Stimulated activated CD8-positive, alpha-beta memory T cell treated with anti-CD3 and anti-CD28 coated beads, Interleukin-2, amount 100 ng/mL, for 48 hours (primary cell): ENCODE results near the gene SDSL.

Experiments used
- DNase-seq, 2 donors: peaks; one replicate each; pipeline ENCODE4 v3.0.0-alpha.2; 2020; ENCODE audit warnings: low read depth in 2 of 2

The SDSL gene

GRCh38 chr12:113422030-113422885 lies at the start of gene SDSL:
TSS of gene SDSL (plus strand) at chr12:113422380. CDS start at chr12:113427983, 5,603 bp downstream.
- peak; percentile 20 to 23 for DNase-seq

- no peak for DNase-seq
Measured at GRCh38 chr12:113373440-113373839, 48.7 kb upstream of the SDSL start.

DNA sequence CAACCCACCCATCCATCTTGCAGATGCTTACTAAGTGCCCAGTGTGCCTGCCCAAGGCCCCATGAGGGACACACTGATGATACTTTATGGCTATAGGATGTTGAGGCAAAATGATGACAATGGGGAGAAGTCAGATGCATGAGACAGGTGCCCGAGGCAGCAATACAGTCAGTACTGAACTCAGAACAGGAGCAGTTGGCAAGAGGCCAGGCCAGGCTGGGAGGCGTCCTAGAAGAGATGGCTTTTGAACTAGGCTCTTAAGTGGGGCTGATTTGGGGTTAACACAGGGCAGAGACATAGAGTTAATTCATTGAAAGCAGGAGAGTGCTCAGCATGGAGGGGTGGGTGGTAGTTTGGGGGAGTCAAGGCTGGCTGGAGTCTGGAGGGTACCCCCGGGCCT lies 48.2 kb upstream of the SDSL start:
- DNase-seq, result no peak

- DNase-seq, result no peak
Measured at GRCh38 chr12:113374823-113375428, 47.3 kb upstream of the SDSL start.

DNA sequence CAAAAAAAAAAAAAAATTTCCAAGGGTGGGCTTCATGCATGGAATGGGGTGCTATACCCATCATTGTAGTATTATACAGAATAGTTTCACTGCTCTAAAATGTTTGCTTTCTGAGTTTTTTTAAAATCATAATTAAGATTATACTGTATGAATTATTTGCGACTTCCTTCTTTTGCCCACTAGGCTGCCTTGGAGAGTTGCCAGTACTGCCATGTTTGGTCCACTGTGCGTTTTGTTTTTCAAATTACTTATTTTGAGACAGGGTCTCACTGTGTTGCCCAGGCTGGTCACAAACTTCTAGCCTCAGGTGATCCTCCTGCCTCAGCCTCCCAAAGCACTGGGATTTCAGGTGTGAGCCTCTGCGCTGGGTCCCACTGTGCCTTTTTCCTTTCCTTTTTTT lies 43.9 kb upstream of the SDSL start:
- no peak for DNase-seq

GRCh38 chr12:113381220-113381619 lies 41.0 kb upstream of the SDSL start:
- DNase-seq, result no peak

DNA sequence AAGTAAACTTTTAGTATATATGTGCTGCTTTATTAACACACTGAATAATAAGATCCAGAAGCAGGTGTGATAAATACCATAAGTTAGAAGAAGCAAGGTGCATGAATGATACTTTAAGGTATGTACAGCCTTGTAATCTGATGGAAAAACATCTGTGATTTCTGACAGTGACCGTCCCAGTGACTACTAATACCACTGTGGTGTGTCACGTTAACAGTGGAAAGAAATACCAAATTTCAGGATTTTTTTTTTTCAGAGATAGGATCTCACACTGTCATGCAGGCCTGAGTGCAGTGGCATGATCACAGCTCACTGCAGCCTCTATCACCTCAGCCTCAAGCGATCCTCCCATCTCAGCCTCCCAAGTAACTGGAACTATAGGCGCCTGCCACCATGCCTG lies 40.0 kb upstream of the SDSL start:
- no peak for DNase-seq

DNA sequence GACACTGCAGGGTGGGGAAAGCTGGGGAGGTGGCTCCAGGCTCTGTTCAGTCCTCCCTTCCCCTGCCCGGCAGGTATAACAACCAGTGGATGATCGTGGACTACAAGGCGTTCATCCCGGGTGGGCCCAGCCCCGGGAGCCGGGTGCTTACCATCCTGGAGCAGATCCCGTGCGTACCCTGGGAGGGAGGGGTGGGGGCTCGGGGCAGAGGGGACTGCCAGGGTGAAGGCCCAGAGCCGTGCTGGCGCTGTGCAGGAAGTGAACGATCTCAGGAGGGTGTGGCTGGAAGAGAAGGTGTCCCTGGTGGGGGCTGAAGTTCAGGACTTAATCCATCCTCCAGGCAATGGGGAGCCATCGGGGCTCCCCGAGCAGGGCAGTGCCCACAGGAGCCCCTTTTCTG lies 37.4 kb upstream of the SDSL start:
- DNase-seq, result no peak

GRCh38 chr12:113385282-113385882 lies 36.8 kb upstream of the SDSL start:
- no peak for DNase-seq

DNA sequence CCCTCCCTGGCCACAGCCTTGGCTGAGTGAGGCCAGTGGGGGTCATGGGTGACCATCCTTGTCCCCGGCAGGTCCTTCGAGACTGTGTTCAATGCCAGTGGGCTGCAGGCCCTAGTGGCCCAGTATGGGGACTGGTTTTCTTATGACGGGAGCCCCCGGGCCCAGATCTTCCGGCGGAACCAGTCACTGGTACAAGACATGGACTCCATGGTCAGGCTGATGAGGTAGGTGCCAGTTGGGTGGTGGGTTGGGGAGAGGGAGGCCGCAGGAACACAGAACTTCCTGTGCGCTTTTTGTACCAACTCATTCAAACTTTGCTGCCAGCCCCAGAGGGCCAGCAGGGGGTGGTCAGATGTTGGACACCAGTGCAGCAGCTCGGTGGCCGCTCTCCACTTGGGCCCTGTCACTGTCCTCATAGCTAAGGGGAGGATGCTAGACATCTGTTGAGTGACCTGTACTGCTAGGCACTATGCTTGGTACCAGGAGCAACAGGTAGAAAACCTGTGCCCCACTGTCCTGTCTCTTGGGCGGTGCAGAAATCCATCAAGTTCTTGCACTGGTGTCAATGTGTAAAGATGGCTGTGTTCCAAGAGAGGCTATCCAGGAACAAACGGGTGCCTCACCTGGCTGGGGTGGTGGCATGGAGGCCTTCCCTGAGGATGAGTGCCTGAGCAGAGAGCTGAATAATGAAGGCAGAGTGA lies 35.2 kb upstream of the SDSL start:
- no peak for DNase-seq

DNA sequence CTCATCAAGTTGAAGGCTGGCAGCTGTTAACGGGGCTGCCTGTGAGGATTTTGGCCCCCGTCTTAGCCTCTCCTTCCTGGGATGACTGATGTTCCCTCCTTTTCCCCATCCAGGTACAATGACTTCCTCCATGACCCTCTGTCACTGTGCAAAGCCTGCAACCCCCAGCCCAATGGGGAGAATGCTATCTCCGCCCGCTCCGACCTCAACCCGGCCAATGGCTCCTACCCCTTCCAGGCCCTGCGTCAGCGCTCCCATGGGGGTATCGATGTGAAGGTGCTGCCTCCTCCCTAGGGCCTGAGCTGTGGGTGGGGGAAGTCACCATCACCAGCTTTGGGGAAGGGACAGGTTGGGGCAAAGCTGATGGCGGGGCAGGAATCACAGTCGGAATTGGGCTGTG lies 34.5 kb upstream of the SDSL start:
- DNase-seq, result no peak

- no peak for DNase-seq
Measured at GRCh38 chr12:113388351-113388750, 33.8 kb upstream of the SDSL start.

- no peak for DNase-seq
Measured at GRCh38 chr12:113390064-113391043, 31.8 kb upstream of the SDSL start.

- DNase-seq, result no peak
Measured at GRCh38 chr12:113391145-113391544, 31.0 kb upstream of the SDSL start.

DNA sequence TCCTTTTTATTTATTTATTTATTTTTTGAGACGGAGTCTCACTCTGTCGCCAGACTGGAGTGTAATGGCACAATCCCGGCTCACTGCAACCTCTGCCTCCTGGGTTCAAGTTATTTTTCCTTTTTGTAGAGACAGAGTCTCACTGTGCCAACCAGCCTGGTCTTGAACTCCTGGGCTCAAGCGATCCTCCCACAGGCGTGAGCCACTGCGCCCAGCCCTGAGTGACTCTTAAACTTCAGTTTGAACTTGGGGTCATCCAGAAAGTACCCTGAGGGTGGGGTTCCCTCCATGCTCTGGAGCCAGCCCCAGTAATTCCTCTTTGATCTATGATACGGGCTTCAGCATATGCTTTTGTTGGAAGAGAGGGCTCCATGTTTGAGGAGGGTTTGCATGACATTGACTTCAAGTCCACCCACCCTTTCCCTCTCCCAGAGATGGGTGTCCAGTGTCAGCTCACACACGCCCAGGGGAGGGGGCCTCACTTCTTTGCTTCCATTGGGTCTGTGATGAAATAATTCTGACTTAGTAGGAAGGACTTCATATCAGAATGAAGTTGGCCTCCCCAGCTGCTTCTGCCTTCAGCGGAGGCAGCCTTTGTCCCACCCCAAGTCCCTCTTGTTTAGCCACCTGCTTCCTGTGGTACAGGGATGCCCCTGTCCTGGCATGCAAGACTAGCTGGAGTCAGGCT lies 30.4 kb upstream of the SDSL start:
- no peak for DNase-seq

DNA sequence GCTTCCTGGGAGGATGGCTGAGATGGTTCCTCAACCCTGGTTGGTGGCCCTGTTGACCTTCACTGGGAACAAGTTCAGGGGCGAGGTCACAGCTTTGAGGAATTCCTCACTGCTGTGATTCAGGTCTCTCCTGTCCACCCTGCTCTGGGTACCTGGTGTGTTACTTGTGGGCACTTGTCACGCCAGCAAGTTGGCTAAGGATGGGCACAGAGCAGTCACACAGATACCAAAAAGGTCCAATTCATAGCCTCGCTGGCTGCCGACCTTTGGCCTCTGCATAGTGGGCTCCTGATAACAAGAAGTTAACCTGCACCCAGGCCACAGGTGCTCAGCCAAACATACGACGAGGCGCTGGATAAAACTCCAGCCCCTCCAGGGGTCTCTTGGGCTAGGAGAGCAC lies 29.7 kb upstream of the SDSL start:
- no peak for DNase-seq

GRCh38 chr12:113392988-113393579 lies 29.1 kb upstream of the SDSL start:
- DNase-seq, result peak in 1 of 2 donors; percentile 1

DNA sequence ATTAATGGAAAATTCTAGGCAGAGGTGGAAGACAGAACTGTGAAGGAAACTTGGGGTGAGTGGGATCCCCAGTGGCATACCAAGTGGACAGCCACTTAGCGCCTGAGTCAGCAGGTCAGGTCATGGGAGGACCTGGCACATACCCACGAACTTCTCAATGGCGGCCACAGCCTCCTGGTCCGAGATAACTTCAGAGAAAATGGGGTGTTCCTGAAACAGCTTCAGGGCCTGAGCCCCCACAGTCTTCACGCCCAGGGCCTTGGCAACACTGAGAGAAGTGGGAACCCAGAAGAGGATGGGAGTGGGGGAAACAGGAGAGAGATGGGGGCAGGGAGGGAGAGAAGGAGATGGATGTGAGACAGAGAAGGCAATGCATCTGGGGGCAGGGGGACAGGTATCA lies 28.4 kb upstream of the SDSL start:
- DNase-seq, result no peak

DNA sequence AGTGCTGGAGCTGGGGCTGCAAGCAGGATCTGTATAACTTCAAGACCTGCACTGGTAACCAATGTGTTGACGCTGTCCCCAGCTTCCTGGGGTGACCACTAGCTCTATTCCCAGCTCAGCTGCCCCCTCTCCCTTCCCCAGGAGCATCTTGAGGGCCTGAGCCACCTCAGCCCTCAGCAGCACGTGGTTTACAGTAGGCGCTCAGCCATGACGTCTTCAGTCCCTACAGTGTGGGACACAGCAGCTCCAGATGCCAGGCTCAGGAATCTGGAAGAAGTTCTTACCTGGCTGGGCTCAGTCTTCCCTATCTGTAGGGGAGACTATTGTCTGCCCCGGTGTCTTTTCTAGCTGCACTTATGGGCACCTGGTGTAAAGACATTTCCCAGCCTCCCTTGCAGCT lies 27.1 kb upstream of the SDSL start:
- DNase-seq, result no peak

GRCh38 chr12:113396200-113396599 lies 26.0 kb upstream of the SDSL start:
- no peak for DNase-seq
